T-cell (primary cell): ENCODE data around the gene SLC26A3. TPM values are rescaled to one million over a fixed set of nuclear protein-coding genes. Genes with fewer than 3 reads are reported as not detected.

ENCODE experiments used
- ATAC-seq, 4 experiments: fragments of 200-7000 bp in 3 of 4; fragments of 150-1000 bp in 1 of 4; cut with Tn5 transposase; replicated peaks in 1 of 4; 1 replicate in 3 of 4; 2 replicates in 1 of 4; pipeline ENCODE4 v1.10.0; 2021; ENCODE audit warnings: moderate library complexity in 3 of 4, mild to moderate bottlenecking in 2 of 4, moderate number of reproducible peaks in 1 of 4
- CTCF ChIA-PET, 2 donors: fragments of 300-600 bp; sonication (Branson Sonifier 250); formaldehyde crosslinking; loops; one replicate each; lab custom pipeline; 2022; ENCODE audit warnings: antibody characterized with exemption in 2 of 2; lab: Charles Lee
- POLR2A ChIA-PET, 2 donors: fragments of 300-600 bp; sonication (Branson Sonifier 250); formaldehyde crosslinking; loops; one replicate each; lab custom pipeline; 2022; ENCODE audit warnings: antibody characterized with exemption in 2 of 2; lab: Charles Lee
- DNase-seq, 35 experiments: peaks; one replicate each; pipeline versions ENCODE4 v3.0.0 to v3.0.0-alpha.2; 2013 to 2023
- H3K27ac ChIP-seq: one replicate; pipeline ENCODE4 v1.5.1; 2013; ENCODE audit warnings: low read length
- H3K27me3 ChIP-seq, 2 experiments: replicated peaks in 1 of 2; 1 replicate in 1 of 2; 2 replicates in 1 of 2; pipeline versions ENCODE4 v1.6.1 to v1.7.0; 2013; ENCODE audit warnings: low read length in 1 of 2, mixed read lengths in 1 of 2; ENCODE audit not compliant: control insufficient read depth in 2 of 2, insufficient read depth in 2 of 2; ENCODE audit errors: extremely low read depth in 1 of 2
- H3K36me3 ChIP-seq, 2 donors: 1 replicate in 1 of 2; 2 replicates in 1 of 2; pipeline versions ENCODE4 v1.6.1 to v1.7.0; 2013; ENCODE audit warnings: low read length in 1 of 2; ENCODE audit not compliant: control insufficient read depth in 2 of 2, insufficient read depth in 1 of 2; ENCODE audit errors: extremely low read depth in 1 of 2
- H3K4me1 ChIP-seq, 2 experiments: 1 replicate in 1 of 2; 2 replicates in 1 of 2; pipeline versions ENCODE4 v1.6.1 to v1.7.0; 2013; ENCODE audit warnings: low read length in 2 of 2, mixed read lengths in 1 of 2; ENCODE audit not compliant: insufficient read depth in 2 of 2, control insufficient read depth in 1 of 2; ENCODE audit errors: extremely low read depth in 1 of 2
- H3K4me3 ChIP-seq, 2 donors: 1 replicate in 1 of 2; 2 replicates in 1 of 2; pipeline versions ENCODE4 v1.5.1 to v1.7.0; 2013; ENCODE audit warnings: mild to moderate bottlenecking in 2 of 2, low read length in 1 of 2, moderate library complexity in 1 of 2; ENCODE audit not compliant: control insufficient read depth in 1 of 2; ENCODE audit errors: extremely low read depth in 1 of 2
- H3K9me3 ChIP-seq: 2 replicates; pipeline ENCODE4 v1.7.0; 2013
- H3K27ac Mint-ChIP-seq, 2 donors: one replicate each; pipeline ENCODE4 v1.8.0; 2020 to 2021; ENCODE audit warnings: mild to moderate bottlenecking in 2 of 2, mixed read lengths in 2 of 2
- H3K27me3 Mint-ChIP-seq, 2 donors: one replicate each; pipeline ENCODE4 v1.8.0; 2021 to 2022; ENCODE audit warnings: mixed read lengths in 2 of 2
- H3K36me3 Mint-ChIP-seq: one replicate; pipeline ENCODE4 v1.8.0; 2021; ENCODE audit warnings: mixed read lengths
- H3K4me1 Mint-ChIP-seq, 3 donors: one replicate each; pipeline ENCODE4 v1.8.0; 2020 to 2022; ENCODE audit warnings: mixed read lengths in 3 of 3, mild to moderate bottlenecking in 1 of 3
- H3K4me3 Mint-ChIP-seq, 3 donors: one replicate each; pipeline ENCODE4 v1.8.0; 2020 to 2022; ENCODE audit warnings: mild to moderate bottlenecking in 3 of 3, mixed read lengths in 3 of 3, moderate library complexity in 3 of 3
- H3K9me3 Mint-ChIP-seq, 3 donors: one replicate each; pipeline ENCODE4 v1.8.0; 2020 to 2022; ENCODE audit warnings: mixed read lengths in 3 of 3
- WGBS: methylation state at CpG from one replicate; pipeline ENCODE4 v1.1.5; 2013; ENCODE audit warnings: missing lambda C conversion rate; ENCODE audit not compliant: insufficient coverage; 5-methylcytosine and 5-hydroxymethylcytosine counted together
- total RNA-seq, 35 experiments: library from RNA in 6 of 35; stranded (reverse) in 6 of 35; fragments of 120-200 nt in 1 of 35; gene quantifications; one replicate each; pipeline versions ENCODE4 v1.2.1 to v1.2.4 and lab custom pipeline; 2013 to 2026

Gene SLC26A3
- total RNA-seq, 5 donors from 2014 or later (not counting 1 experiment from before 2014, with no cell fraction given) = 0.33 to 0.93 (median 0.70) TPM; not detected in 2

GRCh38 chr7:107846324-107846723, 43.3 kb upstream of the SLC26A3 start:
- H3K36me3 Mint-ChIP-seq = no peaks in the 10 kb centered on the region

GRCh38 chr7:107843184-107843583, 40.2 kb upstream of the SLC26A3 start:
- peaks cover 0 to 4% (median 3%) of the 10 kb centered on the region in 3 donors for H3K4me1 Mint-ChIP-seq
- Histone ChIP-seq H3K4me3 (no peak overlapping the region), H3K4me1 (no peaks in the 10 kb centered on the region), H3K27me3 (peaks cover 0 to 6% of the 10 kb centered on the region in 2 experiments), H3K27ac (no peak overlapping the region), H3K9me3 (no peaks in the 10 kb centered on the region), H3K36me3 (no peaks in the 10 kb centered on the region)
- H3K9me3 Mint-ChIP-seq = no peaks in the 10 kb centered on the region
- peaks cover 0 to 4% of the 10 kb centered on the region in 2 donors for H3K27me3 Mint-ChIP-seq
- no peak overlapping the region for H3K27ac Mint-ChIP-seq
- ChIA-PET POLR2A (no interaction called here), CTCF (interaction anchor here in 1 of 2 donors (0.6 kb wide), 1 partner anchor 513 kb away, joined by 7 read pairs; no protein-coding TSS in a partner anchor)
- no peak overlapping the region for H3K4me3 Mint-ChIP-seq
- no peak for DNase-seq
- WGBS = 98% methylated on average over 12 of the region's 16 CpGs
- ATAC-seq = no peak
- H3K36me3 Mint-ChIP-seq = no peaks in the 10 kb centered on the region

More at GRCh38 chr7:107846324-107846723, 43.3 kb upstream of the SLC26A3 start:
- ChIA-PET CTCF (no interaction called here), POLR2A (no interaction called here)
- Mint-ChIP-seq H3K4me1 (peaks cover 0 to 7% (median 3%) of the 10 kb centered on the region in 3 donors), H3K27me3 (no peaks in the 10 kb centered on the region), H3K9me3 (no peaks in the 10 kb centered on the region), H3K27ac (no peak overlapping the region), H3K4me3 (no peak overlapping the region)
- DNase-seq (no peak), ATAC-seq (no peak)
- no peaks in the 10 kb centered on the region for H3K4me1 ChIP-seq
- no peak overlapping the region for H3K4me3 ChIP-seq
- H3K27me3 ChIP-seq = no peaks in the 10 kb centered on the region
- no peaks in the 10 kb centered on the region for H3K36me3 ChIP-seq
- no peaks in the 10 kb centered on the region for H3K9me3 ChIP-seq
- H3K27ac ChIP-seq = no peak overlapping the region

- no peak for DNase-seq
- H3K4me3 ChIP-seq = no peak overlapping the region
- H3K4me1 ChIP-seq = no peaks in the 10 kb centered on the region
- Mint-ChIP-seq H3K4me1 (peaks cover 0 to 4% (median 3%) of the 10 kb centered on the region in 3 donors), H3K9me3 (no peaks in the 10 kb centered on the region), H3K36me3 (no peaks in the 10 kb centered on the region), H3K27ac (no peak overlapping the region), H3K4me3 (no peak overlapping the region), H3K27me3 (peaks cover 2 to 4% of the 10 kb centered on the region in 2 donors)
- H3K27ac ChIP-seq = no peak overlapping the region
- POLR2A ChIA-PET = no interaction called here
- H3K27me3 ChIP-seq = peaks cover 0 to 8% of the 10 kb centered on the region in 2 experiments
- no peaks in the 10 kb centered on the region for H3K36me3 ChIP-seq
- no CpG with 5 or more reads among the region's 3 CpGs for WGBS
- no peaks in the 10 kb centered on the region for H3K9me3 ChIP-seq
- CTCF ChIA-PET = no interaction called here
- no peak for ATAC-seq
Observed at GRCh38 chr7:107842213-107842612, 39.2 kb upstream of the SLC26A3 start.

- no peaks in the 10 kb centered on the region for H3K4me1 ChIP-seq
- H3K36me3 ChIP-seq = no peaks in the 10 kb centered on the region
- Mint-ChIP-seq H3K4me3 (no peak overlapping the region), H3K36me3 (no peaks in the 10 kb centered on the region), H3K27ac (no peak overlapping the region), H3K27me3 (peaks cover 2 to 4% of the 10 kb centered on the region in 2 donors), H3K9me3 (no peaks in the 10 kb centered on the region), H3K4me1 (no peaks in the 10 kb centered on the region)
- ChIA-PET CTCF (no interaction called here), POLR2A (no interaction called here)
- peaks cover 0 to 8% of the 10 kb centered on the region in 2 experiments for H3K27me3 ChIP-seq
- no peak for DNase-seq
- no peaks in the 10 kb centered on the region for H3K9me3 ChIP-seq
- no peak for ATAC-seq
- 100% methylated on average over 1 of the region's 5 CpGs for WGBS
- H3K4me3 ChIP-seq = no peak overlapping the region
- no peak overlapping the region for H3K27ac ChIP-seq
Observed at GRCh38 chr7:107838816-107839565, 36.0 kb upstream of the SLC26A3 start.

GRCh38 chr7:107838024-107838601, 35.1 kb upstream of the SLC26A3 start:
- H3K4me3 ChIP-seq = no peak overlapping the region
- ATAC-seq (no peak), DNase-seq (no peak)
- no peaks in the 10 kb centered on the region for H3K36me3 ChIP-seq
- Mint-ChIP-seq H3K4me1 (no peaks in the 10 kb centered on the region), H3K9me3 (no peaks in the 10 kb centered on the region), H3K36me3 (no peaks in the 10 kb centered on the region), H3K4me3 (no peak overlapping the region), H3K27ac (no peak overlapping the region), H3K27me3 (peaks cover 2 to 4% of the 10 kb centered on the region in 2 donors)
- H3K27me3 ChIP-seq = peaks cover 0 to 8% of the 10 kb centered on the region in 2 experiments
- H3K27ac ChIP-seq = no peak overlapping the region
- ChIA-PET CTCF (interaction anchor here in 1 of 2 donors (0.6 kb wide), 1 partner anchor 1636 kb away, joined by 3 read pairs; no protein-coding TSS in a partner anchor), POLR2A (no interaction called here)
- no peaks in the 10 kb centered on the region for H3K4me1 ChIP-seq
- H3K9me3 ChIP-seq = no peaks in the 10 kb centered on the region
- whole genome bisulfite sequencing = no CpG with 5 or more reads among the region's 3 CpGs

- ChIA-PET CTCF (interaction anchor here in 1 of 2 donors (0.6 kb wide), 1 partner anchor 1635 kb away, joined by 3 read pairs; no protein-coding TSS in a partner anchor), POLR2A (interaction anchor here in 1 of 2 donors (0.6 kb wide), 1 partner anchor 26 kb away, joined by 3 read pairs; no protein-coding TSS in a partner anchor)
- no peak overlapping the region for H3K4me3 ChIP-seq
- Mint-ChIP-seq H3K4me3 (no peak overlapping the region), H3K9me3 (no peaks in the 10 kb centered on the region), H3K36me3 (no peaks in the 10 kb centered on the region), H3K4me1 (no peaks in the 10 kb centered on the region), H3K27me3 (peaks cover 2 to 4% of the 10 kb centered on the region in 2 donors), H3K27ac (no peak overlapping the region)
- no peak for ATAC-seq
- no peaks in the 10 kb centered on the region for H3K36me3 ChIP-seq
- H3K4me1 ChIP-seq = no peaks in the 10 kb centered on the region
- WGBS = no CpG with 5 or more reads among the region's 1 CpG
- H3K27ac ChIP-seq = no peak overlapping the region
- no peaks in the 10 kb centered on the region for H3K9me3 ChIP-seq
- H3K27me3 ChIP-seq = peaks cover 0 to 8% of the 10 kb centered on the region in 2 experiments
- DNase-seq = no peak
Observed at GRCh38 chr7:107837145-107837512, 34.1 kb upstream of the SLC26A3 start.
